Adrenal gland (tissue), 12 donors: ENCODE data around the gene TMEM255B. TPM values are rescaled to one million over a fixed set of nuclear protein-coding genes. Genes with fewer than 3 reads are reported as not detected.

Source experiments
- DNase-seq, 7 donors: peaks; one replicate each; pipeline ENCODE4 v3.0.0-alpha.2; 2019 to 2020
- H3K27ac ChIP-seq, 5 donors: fragments of 200-600 bp; sonication (generic) in 4 of 5; 1 replicate in 3 of 5; 2 replicates in 2 of 5; pipeline versions ENCODE4 v1.5.1 to v1.8.0; 2016 to 2020; ENCODE audit warnings: mild to moderate bottlenecking in 1 of 5
- H3K27me3 ChIP-seq: fragments of 200-600 bp; 2 replicates; pipeline ENCODE4 v1.8.0; 2021
- H3K36me3 ChIP-seq, 2 donors: fragments of 200-600 bp; replicated peaks in 1 of 2; 1 replicate in 1 of 2; 2 replicates in 1 of 2; pipeline versions ENCODE4 v1.5.1 to v1.8.0; 2018 to 2022
- H3K4me1 ChIP-seq, 2 donors: fragments of 200-600 bp; replicated peaks in 1 of 2; 1 replicate in 1 of 2; 2 replicates in 1 of 2; pipeline versions ENCODE4 v1.5.1 to v1.8.0; 2018 to 2021
- H3K4me3 ChIP-seq, 4 donors: fragments of 200-600 bp; sonication (generic) in 3 of 4; one replicate each; pipeline ENCODE4 v1.5.1; 2016 to 2018
- H3K9me3 ChIP-seq, 3 donors: fragments of 200-600 bp; sonication (generic) in 1 of 3; replicated peaks in 1 of 3; 1 replicate in 2 of 3; 2 replicates in 1 of 3; pipeline versions ENCODE4 v1.5.1 to v1.8.0; 2016 to 2021
- POLR2A ChIP-seq, 2 donors: fragments of 450-650 bp; IDR thresholded peaks; one replicate each; pipeline ENCODE4 v1.6.1; 2017; ENCODE audit warnings: antibody characterized with exemption in 2 of 2, mild to moderate bottlenecking in 2 of 2, moderate library complexity in 1 of 2
- whole genome bisulfite sequencing, 4 donors: extraction: QIAGEN DNeasy Blood & Tissue Kit in 2 of 4; methylation state at CpG; one replicate each; pipeline versions ENCODE4 v1.1.5 to v1.1.7; 2013 to 2017; 5-methylcytosine and 5-hydroxymethylcytosine counted together
- intact Hi-C, 2 donors: fragments of 100-400 bp; cut with DNase I; formaldehyde crosslinking; loops; one replicate each; pipeline versions ENCODE4 v1.14.1 to v1.15.0; 2022 to 2023
- polyA plus RNA-seq, 3 donors: library from polyadenylated mRNA; stranded (reverse); fragments of 200-250 nt in 2 of 3; fragments of 350-450 nt in 1 of 3; fragmentation: Illumina TruSeq in 1 of 3; extraction: RNeasy Lipid Tissue Mini Kit (QIAGEN cat#74804) in 1 of 3; gene quantifications; one replicate each; pipeline ENCODE4 v1.2.3, GENCODE V29; 2013 to 2014
- total RNA-seq, 9 donors: library from RNA; depleted of rRNA in 4 of 9; stranded (reverse); fragments of >200 nt in 4 of 9; fragments of 120-200 nt in 1 of 9; fragmentation: NEBNext Ultra II Directional in 1 of 9; extraction: Animal tissue kit (Norgen Biotek cat#: 25700) in 1 of 9; gene quantifications; one replicate each; pipeline versions ENCODE4 v1.1.0 to v1.2.4, GENCODE V29; 2013 to 2023
- TF ChIP-seq, protein P1 (sequence below), 6 experiments: fragments of 450-650 bp in 4 of 6; fragments of 200-600 bp in 2 of 6; sonication (generic) in 1 of 6; IDR thresholded peaks; 1 replicate in 5 of 6; 2 replicates in 1 of 6; pipeline versions ENCODE4 v1.5.1 to v1.8.0; 2016 to 2021; ENCODE audit warnings: antibody characterized with exemption in 6 of 6, mild to moderate bottlenecking in 2 of 6, moderate library complexity in 1 of 6
- donor health status: healthy with polysubstance abuse.
- donor health status: Bipolar disorder and iron deficiency.
- donor health status: DM: yes; HTN: yes; CAD: no.
- donor health status: DM: no; HTN: no; CAD: no.
- donor health status: DM: no; HTN: no; CAD: no.
- donor health status: DM: yes; HTN: yes; CAD: no.

The TMEM255B gene
- total and polyA plus RNA-seq, 12 donors, result 1.3 to 60.1 (median 17.2) TPM

GRCh38 chr13:113860665-113861432 is 101.8 kb downstream of the TMEM255B start:
- intact Hi-C loops, result no loop called here
- TF ChIP-seq, protein P1, sequence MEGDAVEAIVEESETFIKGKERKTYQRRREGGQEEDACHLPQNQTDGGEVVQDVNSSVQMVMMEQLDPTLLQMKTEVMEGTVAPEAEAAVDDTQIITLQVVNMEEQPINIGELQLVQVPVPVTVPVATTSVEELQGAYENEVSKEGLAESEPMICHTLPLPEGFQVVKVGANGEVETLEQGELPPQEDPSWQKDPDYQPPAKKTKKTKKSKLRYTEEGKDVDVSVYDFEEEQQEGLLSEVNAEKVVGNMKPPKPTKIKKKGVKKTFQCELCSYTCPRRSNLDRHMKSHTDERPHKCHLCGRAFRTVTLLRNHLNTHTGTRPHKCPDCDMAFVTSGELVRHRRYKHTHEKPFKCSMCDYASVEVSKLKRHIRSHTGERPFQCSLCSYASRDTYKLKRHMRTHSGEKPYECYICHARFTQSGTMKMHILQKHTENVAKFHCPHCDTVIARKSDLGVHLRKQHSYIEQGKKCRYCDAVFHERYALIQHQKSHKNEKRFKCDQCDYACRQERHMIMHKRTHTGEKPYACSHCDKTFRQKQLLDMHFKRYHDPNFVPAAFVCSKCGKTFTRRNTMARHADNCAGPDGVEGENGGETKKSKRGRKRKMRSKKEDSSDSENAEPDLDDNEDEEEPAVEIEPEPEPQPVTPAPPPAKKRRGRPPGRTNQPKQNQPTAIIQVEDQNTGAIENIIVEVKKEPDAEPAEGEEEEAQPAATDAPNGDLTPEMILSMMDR (IDR thresholded peaks at IDR 0.05), result no peak
- TF ChIP-seq POLR2A (IDR thresholded peaks at IDR 0.05), result no peak
- no peak overlapping the region for H3K4me3 ChIP-seq
- H3K27ac ChIP-seq, result peak overlapping the region in 1 of 5 donors; percentile 13
- H3K9me3 ChIP-seq, result no peaks in the 10 kb centered on the region
- H3K36me3 ChIP-seq, result no peaks in the 10 kb centered on the region
- no peaks in the 10 kb centered on the region for H3K27me3 ChIP-seq
- 68 to 79% (median 76%) methylated on average over 4 to 15 of the region's 15 CpGs for WGBS, 4 donors
- peak in 2 of 7 donors; percentile 14 to 48 for DNase-seq
- H3K4me1 ChIP-seq, result peaks cover 13 to 35% of the 10 kb centered on the region in 2 donors

GRCh38 chr13:113861433-113862030 is 102.5 kb downstream of the TMEM255B start:
- TF ChIP-seq POLR2A (IDR thresholded peaks at IDR 0.05), result no peak
- TF ChIP-seq, protein P1 (IDR thresholded peaks at IDR 0.05), result no peak
- Histone ChIP-seq H3K36me3 (no peaks in the 10 kb centered on the region), H3K4me3 (no peak overlapping the region), H3K9me3 (no peaks in the 10 kb centered on the region), H3K27ac (no peak overlapping the region), H3K4me1 (peaks cover 11 to 28% of the 10 kb centered on the region in 2 donors), H3K27me3 (no peaks in the 10 kb centered on the region)
- DNase-seq, result peak in 1 of 7 donors; percentile 46
- intact Hi-C loops, result no loop called here
- WGBS, 4 donors, result 74 to 80% (median 76%) methylated on average over 11 to 12 of the region's 12 CpGs

GRCh38 chr13:113862191-113862930 is 103.3 kb downstream of the TMEM255B start:
- intact Hi-C loops, result no loop called here
- Histone ChIP-seq H3K4me1 (peaks cover 6 to 20% of the 10 kb centered on the region in 2 donors), H3K36me3 (no peaks in the 10 kb centered on the region), H3K27me3 (no peaks in the 10 kb centered on the region), H3K9me3 (no peaks in the 10 kb centered on the region), H3K27ac (peak overlapping the region in 3 of 5 donors; percentile 54 to 88 (median 81)), H3K4me3 (peak overlapping the region in 2 of 4 donors; percentile 50 to 75)
- DNase-seq, result peak in 1 of 7 donors; percentile 56
- 77 to 85% (median 79%) methylated on average over 19 to 31 of the region's 31 CpGs for WGBS, 4 donors
- no peak for TF ChIP-seq POLR2A (IDR thresholded peaks at IDR 0.05)
- TF ChIP-seq, protein P1 (IDR thresholded peaks at IDR 0.05), result no peak
